ENCODE measurements around the gene HSF4.

HSF4 gene

GRCh38 chr16:67145746-67146145 is 18.8 kb upstream of the HSF4 start:
- TF ChIP-seq ZFX (IDR thresholded peaks at IDR 0.05): no peak
- no peak for TF ChIP-seq CTCF (conservative IDR thresholded peaks at IDR 0.05)
- no peak overlapping the region for H3K27ac ChIP-seq

- H3K27ac ChIP-seq: no peak overlapping the region
- TF ChIP-seq ZFX (IDR thresholded peaks at IDR 0.05): no peak
These were observed 17.8 kb upstream of the HSF4 start for GRCh38 chr16:67146523-67147357.

DNA sequence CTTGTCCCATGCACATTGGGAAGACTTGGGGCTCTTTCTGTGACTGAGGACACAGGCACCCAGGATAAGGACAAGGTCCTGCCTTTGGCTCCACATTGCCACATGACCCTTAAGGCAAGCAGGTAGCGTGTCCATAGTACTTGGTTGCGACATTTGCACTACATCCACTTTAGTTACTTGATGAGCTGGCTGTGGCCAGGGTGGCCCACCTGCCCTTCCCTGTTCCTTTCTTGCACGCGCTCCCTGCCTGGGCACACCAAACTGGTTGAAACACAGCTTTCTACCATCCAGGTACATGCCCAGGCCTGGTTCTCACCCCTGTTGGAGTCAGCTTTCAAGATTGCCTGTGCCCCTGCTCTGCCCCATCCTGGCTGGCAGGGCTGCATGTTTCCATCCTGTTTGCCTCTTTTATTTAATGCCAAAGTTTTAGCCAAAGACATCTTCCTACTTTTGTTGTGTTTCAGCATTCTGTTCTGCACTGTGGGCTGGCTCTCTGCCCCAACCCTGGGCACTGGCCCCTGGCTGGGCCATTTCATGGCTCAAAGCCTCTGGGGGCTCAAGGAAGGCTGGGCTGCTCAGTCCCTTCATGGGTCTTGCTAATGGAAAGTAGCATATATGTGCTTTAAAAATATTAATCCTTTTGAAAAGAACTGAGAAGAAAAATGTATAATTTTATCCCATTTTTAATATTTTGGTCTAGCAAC is 17.0 kb upstream of the HSF4 start:
- TF ChIP-seq CTCF (conservative IDR thresholded peaks at IDR 0.05) (no peak), ZFX (IDR thresholded peaks at IDR 0.05) (no peak)
- no peak overlapping the region for H3K27ac ChIP-seq

DNA sequence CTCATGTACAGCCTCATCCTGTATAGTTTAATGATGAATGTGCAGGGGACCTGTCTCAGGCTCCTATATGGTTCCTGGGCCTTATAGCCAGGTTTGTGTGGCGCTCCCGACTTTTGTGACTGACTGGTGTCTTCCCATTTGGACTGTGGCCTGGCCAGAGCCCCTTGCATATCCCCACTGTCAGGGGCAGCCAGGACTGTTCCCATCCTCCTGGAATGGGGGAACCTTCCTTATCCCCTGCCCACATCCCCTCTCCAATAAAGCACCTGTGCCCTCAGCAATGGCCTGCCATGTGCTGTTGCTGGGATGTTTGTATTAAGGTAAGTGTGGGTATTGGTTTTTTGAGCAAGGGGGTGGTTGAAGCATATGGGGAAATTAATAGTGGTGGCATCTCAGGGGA is 16.3 kb upstream of the HSF4 start:
- TF ChIP-seq CTCF (conservative IDR thresholded peaks at IDR 0.05): no peak
- no peak for TF ChIP-seq ZFX (IDR thresholded peaks at IDR 0.05)
- H3K27ac ChIP-seq: no peak overlapping the region

DNA sequence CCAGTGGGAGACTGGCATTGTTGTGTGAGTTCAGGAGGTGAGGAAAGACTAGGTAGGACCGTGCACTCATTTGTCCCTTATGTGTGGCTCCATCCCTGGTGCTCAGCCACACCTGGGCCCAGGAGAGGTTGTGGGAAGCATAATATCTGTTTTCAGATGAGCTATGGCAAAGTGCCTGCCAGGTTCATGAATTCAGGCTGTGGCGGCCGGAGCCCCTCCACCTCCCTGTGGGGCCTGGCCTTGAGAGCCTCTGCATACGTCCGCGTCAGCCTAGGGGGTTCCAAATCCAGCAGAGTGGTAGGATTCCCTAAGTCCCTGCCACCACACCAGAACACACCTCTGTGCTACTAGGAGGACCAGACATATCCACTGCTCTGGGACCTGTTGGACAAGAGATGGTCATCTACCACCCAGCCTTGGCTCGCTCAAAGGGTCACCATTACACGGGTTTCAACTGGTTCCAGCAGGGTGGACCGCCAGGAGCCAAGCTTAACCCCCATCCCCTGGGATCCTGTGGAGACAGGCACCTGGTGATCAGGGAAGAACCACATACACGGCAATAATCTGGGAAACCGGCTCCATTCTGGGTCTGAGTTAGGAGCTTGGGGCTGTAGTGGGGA is 15.8 kb upstream of the HSF4 start:
- no peak overlapping the region for H3K27ac ChIP-seq
- TF ChIP-seq ZFX (IDR thresholded peaks at IDR 0.05) (no peak), CTCF (conservative IDR thresholded peaks at IDR 0.05) (no peak)

- TF ChIP-seq CTCF (conservative IDR thresholded peaks at IDR 0.05) (no peak), ZFX (IDR thresholded peaks at IDR 0.05) (no peak)
- no peak overlapping the region for H3K27ac ChIP-seq
These were observed 15.1 kb upstream of the HSF4 start for GRCh38 chr16:67149276-67150046.

DNA sequence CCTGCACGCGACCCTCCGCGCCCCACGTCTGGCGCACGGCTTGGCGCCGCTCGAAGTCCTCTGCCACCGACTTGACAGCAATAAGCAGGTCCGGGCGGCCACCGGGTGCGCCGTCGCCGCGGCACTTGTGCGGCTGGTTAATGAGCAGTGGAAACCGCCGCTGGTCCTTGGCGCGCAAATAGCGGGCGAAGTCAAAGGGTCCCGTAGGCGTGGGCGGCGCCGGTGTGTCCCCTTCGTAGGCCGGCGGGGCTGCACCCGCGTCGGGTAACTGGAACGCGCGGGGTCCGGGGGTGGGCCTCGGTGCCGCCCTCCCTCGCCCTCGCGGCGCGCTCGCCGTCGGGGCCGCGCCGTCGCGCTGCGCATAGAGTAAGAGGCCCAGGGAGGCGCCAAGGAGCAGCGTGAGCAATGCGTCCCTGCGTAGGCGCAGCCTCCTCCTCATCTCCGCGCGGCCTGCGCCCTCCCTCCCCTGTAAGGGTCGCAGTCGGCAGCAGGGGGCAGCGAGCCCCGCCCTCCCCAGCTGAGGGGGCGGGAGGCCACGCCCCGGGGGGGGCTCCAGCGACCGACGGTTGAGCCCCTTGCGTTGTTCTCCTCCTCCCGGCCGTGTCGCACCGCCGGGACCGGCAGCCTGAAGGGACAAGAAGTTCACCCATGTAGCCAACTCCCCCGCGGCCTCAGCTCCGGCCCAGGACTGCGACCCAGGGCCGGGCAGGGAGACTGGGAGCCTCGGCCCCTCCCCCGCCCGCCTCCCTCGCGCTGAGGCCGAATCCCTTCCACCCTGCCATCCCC is 14.3 kb upstream of the HSF4 start:
- no peak for TF ChIP-seq ZFX (IDR thresholded peaks at IDR 0.05)
- TF ChIP-seq CTCF (conservative IDR thresholded peaks at IDR 0.05): no peak; the same call in 1 of the 2 replicates
- no peak overlapping the region for H3K27ac ChIP-seq

Measured in C4-2B (cell line).